Measurements from ENCODE around the gene COL2A1.

The COL2A1 gene

GRCh38 chr12:48003226-48004052, 837 bp downstream of the COL2A1 start:
- H3K4me3 Mint-ChIP-seq, result peak overlapping the region; percentile 93
- H3K4me1 Mint-ChIP-seq, result peaks cover 78% of the 10 kb centered on the region
- H3K27ac Mint-ChIP-seq, result peak overlapping the region; percentile 89
- DNase-seq, result peak; percentile 53
- H3K9me3 Mint-ChIP-seq, result no peaks in the 10 kb centered on the region
- H3K27me3 Mint-ChIP-seq (ENCODE audit: low read depth, poor library complexity), result peaks cover 37% of the 10 kb centered on the region
- H3K36me3 Mint-ChIP-seq (ENCODE audit: low read depth), result peaks cover 21% of the 10 kb centered on the region
- TF ChIP-seq, protein P1, sequence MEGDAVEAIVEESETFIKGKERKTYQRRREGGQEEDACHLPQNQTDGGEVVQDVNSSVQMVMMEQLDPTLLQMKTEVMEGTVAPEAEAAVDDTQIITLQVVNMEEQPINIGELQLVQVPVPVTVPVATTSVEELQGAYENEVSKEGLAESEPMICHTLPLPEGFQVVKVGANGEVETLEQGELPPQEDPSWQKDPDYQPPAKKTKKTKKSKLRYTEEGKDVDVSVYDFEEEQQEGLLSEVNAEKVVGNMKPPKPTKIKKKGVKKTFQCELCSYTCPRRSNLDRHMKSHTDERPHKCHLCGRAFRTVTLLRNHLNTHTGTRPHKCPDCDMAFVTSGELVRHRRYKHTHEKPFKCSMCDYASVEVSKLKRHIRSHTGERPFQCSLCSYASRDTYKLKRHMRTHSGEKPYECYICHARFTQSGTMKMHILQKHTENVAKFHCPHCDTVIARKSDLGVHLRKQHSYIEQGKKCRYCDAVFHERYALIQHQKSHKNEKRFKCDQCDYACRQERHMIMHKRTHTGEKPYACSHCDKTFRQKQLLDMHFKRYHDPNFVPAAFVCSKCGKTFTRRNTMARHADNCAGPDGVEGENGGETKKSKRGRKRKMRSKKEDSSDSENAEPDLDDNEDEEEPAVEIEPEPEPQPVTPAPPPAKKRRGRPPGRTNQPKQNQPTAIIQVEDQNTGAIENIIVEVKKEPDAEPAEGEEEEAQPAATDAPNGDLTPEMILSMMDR (IDR thresholded peaks at IDR 0.05), result no peak

DNA sequence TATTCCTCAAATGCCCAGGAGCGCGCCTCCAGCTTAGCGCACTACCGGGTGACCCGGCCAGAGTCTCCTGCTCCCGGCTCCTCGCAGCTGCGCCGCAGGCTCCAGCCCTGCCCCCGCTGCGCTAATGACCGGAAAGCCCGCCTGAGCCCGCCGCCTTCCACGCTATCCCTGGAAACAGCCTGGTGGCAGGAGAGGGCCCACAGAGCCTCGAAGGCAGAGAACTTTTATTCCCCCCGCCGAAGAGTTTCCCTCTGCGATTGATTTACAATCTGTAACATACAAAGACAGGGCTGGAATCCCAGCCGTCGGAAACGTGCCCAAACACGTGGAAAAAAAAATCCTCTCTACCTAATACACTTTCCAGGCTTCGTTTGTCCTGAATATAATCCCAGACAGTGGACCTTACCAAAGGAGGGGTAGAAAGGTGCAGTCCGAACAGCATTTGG, 1.5 kb downstream of the COL2A1 start:
- peak overlapping the region; percentile 93 for H3K4me3 Mint-ChIP-seq
- TF ChIP-seq, protein P1 (IDR thresholded peaks at IDR 0.05), result no peak
- peak; percentile 76 for DNase-seq
- H3K36me3 Mint-ChIP-seq (ENCODE audit: low read depth), result peaks cover 28% of the 10 kb centered on the region
- peak overlapping the region; percentile 89 for H3K27ac Mint-ChIP-seq
- peaks cover 77% of the 10 kb centered on the region for H3K4me1 Mint-ChIP-seq
- no peaks in the 10 kb centered on the region for H3K9me3 Mint-ChIP-seq
- peaks cover 31% of the 10 kb centered on the region for H3K27me3 Mint-ChIP-seq (ENCODE audit: low read depth, poor library complexity)

DNA sequence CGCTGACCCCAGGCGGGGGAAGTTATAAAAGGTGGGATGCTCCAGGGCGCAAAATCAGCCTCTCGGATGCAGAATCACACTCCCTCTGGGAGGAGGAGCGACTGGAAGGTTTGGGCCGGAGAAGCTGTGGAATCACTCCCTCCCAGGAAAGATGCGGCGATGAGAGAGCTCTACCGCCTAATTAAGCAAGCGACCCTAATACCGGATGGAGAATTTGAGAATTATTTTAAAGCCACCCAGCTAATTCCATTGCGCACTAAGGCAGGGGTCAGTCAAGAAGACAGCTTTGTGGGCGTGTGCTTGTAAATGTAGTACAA, 1.9 kb downstream of the COL2A1 start:
- no peaks in the 10 kb centered on the region for H3K9me3 Mint-ChIP-seq
- H3K36me3 Mint-ChIP-seq (ENCODE audit: low read depth), result peaks cover 32% of the 10 kb centered on the region
- H3K27me3 Mint-ChIP-seq (ENCODE audit: low read depth, poor library complexity), result peaks cover 26% of the 10 kb centered on the region
- H3K4me1 Mint-ChIP-seq, result peaks cover 77% of the 10 kb centered on the region
- TF ChIP-seq, protein P1 (IDR thresholded peaks at IDR 0.05), result no peak
- peak overlapping the region; percentile 97 for H3K27ac Mint-ChIP-seq
- no peak for DNase-seq
- H3K4me3 Mint-ChIP-seq, result peak overlapping the region; percentile 93

DNA sequence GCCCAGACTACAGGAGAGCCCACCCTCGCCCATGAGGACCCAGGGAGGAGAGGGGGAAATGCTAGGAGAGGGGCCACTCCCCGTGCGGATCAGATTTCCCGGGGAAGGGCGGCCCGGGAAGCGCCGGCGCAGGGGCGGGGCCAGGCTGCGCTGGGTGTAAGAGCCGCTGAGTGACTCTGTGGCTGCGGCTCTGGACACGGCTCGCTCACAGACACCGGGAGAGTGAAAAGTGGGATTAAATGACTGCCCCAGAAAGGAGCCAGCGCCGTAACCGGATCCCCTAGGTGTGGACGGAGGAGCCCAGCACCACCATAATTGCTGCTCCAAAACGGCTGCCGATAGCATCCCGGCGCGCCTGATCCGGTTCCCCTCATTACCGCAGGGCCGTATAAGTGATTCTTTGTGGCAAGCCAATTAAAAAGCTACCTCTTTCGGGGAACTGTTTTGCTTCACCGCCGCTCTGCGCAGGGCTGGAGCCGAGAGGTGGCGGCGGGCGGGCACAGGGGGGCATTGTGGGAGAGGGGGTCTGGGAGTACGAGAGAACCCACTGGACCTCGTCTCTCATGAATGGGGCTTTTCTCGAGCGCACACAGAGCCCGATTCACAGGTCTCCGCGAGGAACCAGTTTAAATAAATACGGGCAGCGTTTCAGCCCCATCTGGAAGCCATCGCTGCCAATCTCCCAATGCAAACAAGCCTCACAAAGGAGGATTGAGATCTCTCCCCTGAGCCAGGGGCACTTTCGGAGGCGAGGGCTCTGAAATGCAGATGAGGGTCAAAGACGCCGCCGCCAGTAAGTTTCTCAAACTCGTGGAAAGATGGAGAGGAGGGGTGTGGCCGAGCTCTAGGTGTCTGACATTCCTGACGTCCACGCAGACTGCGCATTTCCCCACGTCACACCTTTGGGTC, 2.5 kb downstream of the COL2A1 start:
- peak; percentile 85 for DNase-seq
- TF ChIP-seq, protein P1 (IDR thresholded peaks at IDR 0.05), result no peak
- H3K4me1 Mint-ChIP-seq, result peaks cover 71% of the 10 kb centered on the region
- H3K27ac Mint-ChIP-seq, result peak overlapping the region; percentile 97
- peak overlapping the region; percentile 93 for H3K4me3 Mint-ChIP-seq
- H3K27me3 Mint-ChIP-seq (ENCODE audit: low read depth, poor library complexity), result peaks cover 20% of the 10 kb centered on the region
- H3K36me3 Mint-ChIP-seq (ENCODE audit: low read depth), result peaks cover 38% of the 10 kb centered on the region
- no peaks in the 10 kb centered on the region for H3K9me3 Mint-ChIP-seq

GRCh38 chr12:48000878-48001504, 3.3 kb downstream of the COL2A1 start:
- H3K9me3 Mint-ChIP-seq, result no peaks in the 10 kb centered on the region
- DNase-seq, result peak; percentile 42
- H3K36me3 Mint-ChIP-seq (ENCODE audit: low read depth), result peaks cover 46% of the 10 kb centered on the region
- H3K4me3 Mint-ChIP-seq, result peak overlapping the region; percentile 93
- H3K4me1 Mint-ChIP-seq, result peaks cover 66% of the 10 kb centered on the region
- peak overlapping the region; percentile 97 for H3K27ac Mint-ChIP-seq
- TF ChIP-seq, protein P1 (IDR thresholded peaks at IDR 0.05), result no peak
- H3K27me3 Mint-ChIP-seq (ENCODE audit: low read depth, poor library complexity), result peaks cover 15% of the 10 kb centered on the region
